Liver (tissue), 9 donors: ENCODE results near the gene FTO. TPM values are rescaled to one million over a fixed set of nuclear protein-coding genes. Genes with fewer than 3 reads are reported as not detected.

Experiments
- DNase-seq: peaks from one replicate; pipeline ENCODE4 v3.0.0-alpha.2; 2017; ENCODE audit warnings: low spot score
- H3K27ac ChIP-seq, 2 donors: one replicate each; pipeline ENCODE4 v1.7.0; 2013; ENCODE audit warnings: inconsistent platforms in 2 of 2, low read length in 2 of 2, control low read depth in 1 of 2, low read depth in 1 of 2, mild to moderate bottlenecking in 1 of 2
- H3K27me3 ChIP-seq, 4 donors: one replicate each; pipeline versions ENCODE4 v1.6.1 to v1.7.0; 2013; ENCODE audit warnings: low read length in 3 of 4, inconsistent platforms in 1 of 4, mild to moderate bottlenecking in 1 of 4, moderate library complexity in 1 of 4; ENCODE audit not compliant: control insufficient read depth in 4 of 4, insufficient read depth in 4 of 4
- H3K36me3 ChIP-seq, 4 donors: one replicate each; pipeline versions ENCODE4 v1.6.1 to v1.7.0; 2013; ENCODE audit warnings: low read length in 3 of 4, mild to moderate bottlenecking in 3 of 4, low read depth in 1 of 4, moderate library complexity in 1 of 4; ENCODE audit not compliant: control insufficient read depth in 4 of 4, insufficient read depth in 3 of 4
- H3K4me1 ChIP-seq, 4 donors: one replicate each; pipeline versions ENCODE4 v1.6.1 to v1.7.0; 2013; ENCODE audit warnings: low read length in 3 of 4, mild to moderate bottlenecking in 3 of 4, moderate library complexity in 1 of 4; ENCODE audit not compliant: control insufficient read depth in 4 of 4, insufficient read depth in 4 of 4
- H3K4me3 ChIP-seq, 3 donors: one replicate each; pipeline versions ENCODE4 v1.6.1 to v1.7.0; 2013; ENCODE audit warnings: low read length in 3 of 3, control low read depth in 1 of 3, low read depth in 1 of 3, mild to moderate bottlenecking in 1 of 3
- H3K9ac ChIP-seq, 2 donors: one replicate each; pipeline ENCODE4 v1.7.0; 2013; ENCODE audit warnings: low read length in 2 of 2, mild to moderate bottlenecking in 2 of 2, moderate library complexity in 2 of 2, control low read depth in 1 of 2, low read depth in 1 of 2
- H3K9me3 ChIP-seq, 4 donors: one replicate each; pipeline versions ENCODE4 v1.6.1 to v1.7.0; 2013; ENCODE audit warnings: low read length in 3 of 4; ENCODE audit not compliant: control insufficient read depth in 4 of 4
- ATF3 ChIP-seq: IDR thresholded peaks from 2 replicates; pipeline ENCODE4 v1.6.1; 2016; ENCODE audit warnings: antibody characterized with exemption
- CTCF ChIP-seq: fragments of 150-350 bp; IDR thresholded peaks from 2 replicates; pipeline ENCODE4 v1.5.1; 2017; ENCODE audit warnings: improper control_type of control experiment, low read depth, low read length; ENCODE audit not compliant: missing input control
- FOXA1 ChIP-seq: IDR thresholded peaks from 2 replicates; pipeline ENCODE4 v1.6.1; 2016; ENCODE audit warnings: antibody characterized with exemption
- FOXA2 ChIP-seq: IDR thresholded peaks from 2 replicates; pipeline ENCODE4 v1.6.1; 2016; ENCODE audit warnings: antibody characterized with exemption
- JUND ChIP-seq, 2 donors: IDR thresholded peaks; 2 replicates each; pipeline ENCODE4 v1.6.1; 2016; ENCODE audit warnings: antibody characterized with exemption in 2 of 2
- NR2F2 ChIP-seq: IDR thresholded peaks from 2 replicates; pipeline ENCODE4 v1.6.1; 2016; ENCODE audit warnings: antibody characterized with exemption
- RAD21 ChIP-seq, 2 donors: IDR thresholded peaks; 2 replicates each; pipeline ENCODE4 v1.6.1; 2016; ENCODE audit warnings: antibody characterized with exemption in 2 of 2, mild to moderate bottlenecking in 2 of 2
- REST ChIP-seq: IDR thresholded peaks from 2 replicates; pipeline ENCODE4 v1.6.1; 2016; ENCODE audit warnings: antibody characterized with exemption, mild to moderate bottlenecking
- SP1 ChIP-seq: IDR thresholded peaks from 2 replicates; pipeline ENCODE4 v1.6.1; 2018; ENCODE audit warnings: antibody characterized with exemption, mild to moderate bottlenecking
- WGBS: extraction: QIAGEN DNeasy Blood & Tissue Kit; methylation state at CpG from one replicate; pipeline ENCODE4 v1.1.7; 2013; 5-methylcytosine and 5-hydroxymethylcytosine counted together
- polyA plus RNA-seq, 2 donors: library from polyadenylated mRNA; stranded (reverse) in 1 of 2; unstranded in 1 of 2; fragments of 200-250 nt in 1 of 2; fragments of >200 nt in 1 of 2; fragmentation: Nextera tagmentation in 1 of 2; extraction: Ambion mirVana in 1 of 2; gene quantifications; one replicate each; pipeline versions ENCODE4 v1.2.1 to v1.2.3, GENCODE V29; 2013 to 2015
- total RNA-seq, 2 donors: library from RNA; depleted of rRNA; stranded (reverse); fragments of >200 nt; gene quantifications; one replicate each; pipeline ENCODE4 v1.2.3, GENCODE V29; 2014
- TF ChIP-seq, protein P1 (sequence below): IDR thresholded peaks from 2 replicates; pipeline ENCODE4 v1.6.1; 2016; ENCODE audit warnings: antibody characterized with exemption
- donor health status: healthy.
- donor health status: healthy.
- donor health status: healthy.
- donor health status: healthy.
- donor health status: healthy.

The FTO gene
- total and polyA plus RNA-seq, 4 donors, result 12.0 to 54.2 (median 24.6) TPM

DNA sequence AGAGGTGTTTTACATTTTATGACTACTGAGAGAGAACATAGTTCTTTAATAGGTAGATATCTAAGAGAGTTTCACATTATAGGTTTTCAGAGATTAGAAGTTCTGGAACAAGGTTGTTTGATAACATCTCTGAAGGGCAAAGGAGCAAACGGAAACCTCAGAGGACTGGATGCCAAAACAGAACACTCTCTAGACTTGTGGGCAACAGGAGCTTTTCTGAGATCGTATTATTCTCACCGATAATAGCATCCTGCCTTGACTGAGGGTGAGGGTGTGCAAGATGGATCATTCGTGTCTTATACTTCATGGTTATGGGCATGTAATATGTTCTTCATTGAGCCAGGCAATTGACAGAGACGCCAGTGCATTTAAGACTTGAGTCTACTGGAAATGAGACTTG lies 347.9 kb downstream of the FTO start:
- WGBS, result 85% methylated on average over 5 of the region's 5 CpGs

GRCh38 chr16:54052271-54052670 lies 348.3 kb downstream of the FTO start:
- DNase-seq, result no peak
- H3K27ac ChIP-seq, result no peak overlapping the region
- H3K4me1 ChIP-seq, result no peaks in the 10 kb centered on the region
- no peaks in the 10 kb centered on the region for H3K9me3 ChIP-seq
- no peaks in the 10 kb centered on the region for H3K36me3 ChIP-seq
- no peak overlapping the region for H3K9ac ChIP-seq
- 94% methylated on average over 5 of the region's 5 CpGs for WGBS
- H3K4me3 ChIP-seq, result no peak overlapping the region
- no peaks in the 10 kb centered on the region for H3K27me3 ChIP-seq
- TF ChIP-seq FOXA1 (no peak), CTCF (no peak), RAD21 (IDR thresholded peaks at IDR 0.05) (no peak), REST (no peak), SP1 (no peak), FOXA2 (no peak), JUND (IDR thresholded peaks at IDR 0.05) (no peak)
- TF ChIP-seq, protein P1, sequence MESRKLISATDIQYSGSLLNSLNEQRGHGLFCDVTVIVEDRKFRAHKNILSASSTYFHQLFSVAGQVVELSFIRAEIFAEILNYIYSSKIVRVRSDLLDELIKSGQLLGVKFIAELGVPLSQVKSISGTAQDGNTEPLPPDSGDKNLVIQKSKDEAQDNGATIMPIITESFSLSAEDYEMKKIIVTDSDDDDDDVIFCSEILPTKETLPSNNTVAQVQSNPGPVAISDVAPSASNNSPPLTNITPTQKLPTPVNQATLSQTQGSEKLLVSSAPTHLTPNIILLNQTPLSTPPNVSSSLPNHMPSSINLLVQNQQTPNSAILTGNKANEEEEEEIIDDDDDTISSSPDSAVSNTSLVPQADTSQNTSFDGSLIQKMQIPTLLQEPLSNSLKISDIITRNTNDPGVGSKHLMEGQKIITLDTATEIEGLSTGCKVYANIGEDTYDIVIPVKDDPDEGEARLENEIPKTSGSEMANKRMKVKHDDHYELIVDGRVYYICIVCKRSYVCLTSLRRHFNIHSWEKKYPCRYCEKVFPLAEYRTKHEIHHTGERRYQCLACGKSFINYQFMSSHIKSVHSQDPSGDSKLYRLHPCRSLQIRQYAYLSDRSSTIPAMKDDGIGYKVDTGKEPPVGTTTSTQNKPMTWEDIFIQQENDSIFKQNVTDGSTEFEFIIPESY, result no peak

More for the DNA sequence above, 347.9 kb downstream of the FTO start:
- Histone ChIP-seq H3K27ac (no peak overlapping the region), H3K27me3 (no peaks in the 10 kb centered on the region), H3K9ac (no peak overlapping the region), H3K4me1 (no peaks in the 10 kb centered on the region), H3K9me3 (no peaks in the 10 kb centered on the region), H3K36me3 (no peaks in the 10 kb centered on the region), H3K4me3 (no peak overlapping the region)
- no peak for DNase-seq
- TF ChIP-seq REST, result no peak
- TF ChIP-seq JUND (IDR thresholded peaks at IDR 0.05), result no peak
- TF ChIP-seq ATF3, result no peak
- TF ChIP-seq NR2F2, result no peak
- no peak for TF ChIP-seq CTCF
